GM20000 (cell line): ENCODE measurements around the gene GPC6.

Source experiments
- DNase-seq: peaks from one replicate; pipeline ENCODE4 v3.0.0; 2012; ENCODE audit warnings: low spot score
- CTCF ChIP-seq: IDR thresholded peaks from 2 replicates; pipeline ENCODE4 v1.5.1; 2012; ENCODE audit warnings: mild to moderate bottlenecking, control low read depth; ENCODE audit errors: extremely low read depth, missing control alignments

The GPC6 gene

GRCh38 chr13:93620181-93620765 lies 393.7 kb downstream of the GPC6 start:
- no peak for TF ChIP-seq CTCF
- no peak for DNase-seq

DNA sequence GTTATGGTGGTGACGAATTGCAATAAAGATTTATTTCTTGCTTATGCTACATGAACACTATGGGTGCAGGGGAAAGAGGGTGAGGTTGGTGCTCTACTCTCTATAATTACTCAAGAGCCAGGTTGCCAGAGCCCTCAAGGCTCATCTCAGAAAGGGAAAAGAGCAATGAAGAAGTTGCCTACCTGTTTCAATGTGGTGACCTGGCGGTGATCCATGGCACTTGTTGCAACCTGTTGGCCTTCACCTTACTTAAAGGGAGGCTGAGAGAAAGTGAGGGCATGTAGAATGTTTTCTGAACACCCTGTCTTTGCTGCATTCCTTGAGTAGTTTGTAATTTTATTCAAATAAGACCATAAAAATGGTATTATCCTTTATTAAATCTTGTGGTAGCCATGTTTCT lies 394.4 kb downstream of the GPC6 start:
- TF ChIP-seq CTCF: no peak
- no peak for DNase-seq

- TF ChIP-seq CTCF: no peak
- DNase-seq: no peak
These were observed 395.4 kb downstream of the GPC6 start for GRCh38 chr13:93621966-93622365.

DNA sequence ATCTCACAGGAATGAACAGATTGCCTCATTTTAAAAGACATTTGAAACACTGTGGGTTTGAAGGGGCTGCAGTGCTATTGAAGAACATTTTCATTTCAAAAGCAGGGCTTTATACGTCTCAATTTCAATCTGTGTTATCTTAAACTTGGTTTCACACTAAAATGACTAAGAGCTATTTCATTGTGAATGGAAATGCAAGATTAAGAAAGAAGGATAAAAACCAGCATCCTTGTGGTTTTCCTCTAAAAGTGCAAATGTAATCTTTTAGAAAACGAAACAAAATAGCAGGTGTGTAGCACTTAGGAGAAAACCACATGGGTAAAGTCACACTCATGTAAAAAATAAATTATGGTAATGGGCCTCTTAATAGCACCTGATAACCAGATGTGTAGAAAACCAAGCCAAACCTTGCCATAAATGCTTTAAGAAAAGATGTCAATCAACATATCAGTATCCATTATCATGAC lies 397.7 kb downstream of the GPC6 start:
- DNase-seq: no peak
- TF ChIP-seq CTCF: no peak

- no peak for TF ChIP-seq CTCF
- no peak for DNase-seq
These were observed 398.9 kb downstream of the GPC6 start for GRCh38 chr13:93625536-93625935.

- DNase-seq: no peak
- no peak for TF ChIP-seq CTCF
These were observed 401.7 kb downstream of the GPC6 start for GRCh38 chr13:93628136-93628797.

DNA sequence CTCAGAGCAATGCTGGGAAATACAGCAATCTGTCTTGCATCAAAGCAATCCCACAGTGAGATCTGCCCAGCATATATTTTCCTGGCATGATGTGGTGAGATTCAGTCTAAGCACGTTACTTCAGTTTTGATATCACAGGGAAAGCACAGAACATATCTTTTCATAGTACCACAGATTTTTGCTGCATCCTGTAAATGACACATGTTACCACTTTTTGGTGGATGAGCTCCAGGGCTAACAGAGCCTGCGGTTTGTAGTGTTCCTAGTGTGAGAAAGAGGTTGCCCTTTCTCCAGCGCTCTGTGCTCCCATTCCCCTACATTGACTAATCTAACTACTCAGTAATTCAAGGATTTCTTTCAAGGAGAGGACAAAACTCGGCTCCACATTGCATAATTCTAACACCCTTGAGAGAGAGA lies 409.0 kb downstream of the GPC6 start:
- TF ChIP-seq CTCF: no peak
- no peak for DNase-seq
